HepG2 (cell line): ENCODE results near the gene ADGRG1. TPM values are rescaled to one million over a fixed set of nuclear protein-coding genes. Genes with fewer than 3 reads are reported as not detected.
A peak's percentile ranks its signal among the peaks of the same experiment; 100 is the strongest.

Experiments used
- CEBPG ChIP-seq: IDR thresholded peaks from 2 replicates; pipeline ENCODE4 v1.6.1; 2016
- GABPA ChIP-seq, 2 experiments: IDR thresholded peaks; 2 replicates each; pipeline ENCODE4 v1.6.1; 2011 to 2016; ENCODE audit warnings: low read depth in 2 of 2, low read length in 1 of 2, missing biosample characterization in 1 of 2, missing genetic modification characterization in 1 of 2
- GABPB1 ChIP-seq: IDR thresholded peaks from 2 replicates; pipeline ENCODE4 v1.6.1; 2016; ENCODE audit warnings: mild to moderate bottlenecking, missing genetic modification reagents, moderate library complexity, missing compliant biosample characterization
- GATAD1 ChIP-seq: IDR thresholded peaks from 2 replicates; pipeline ENCODE4 v1.6.1; 2016; ENCODE audit warnings: missing genetic modification reagents, missing compliant biosample characterization
- HNRNPL ChIP-seq: fragments of 200-400 bp; formaldehyde crosslinking; IDR thresholded peaks from 2 replicates; pipeline ENCODE4 v1.6.1; 2017; ENCODE audit warnings: mild to moderate bottlenecking, low read depth, low read length
- KDM2A ChIP-seq: sonication (generic); formaldehyde crosslinking; IDR thresholded peaks from 2 replicates; pipeline ENCODE4 v1.4.0; 2020; ENCODE audit warnings: low read depth, missing genetic modification reagents, borderline replicate concordance
- NFE2 ChIP-seq: sonication (generic); formaldehyde crosslinking; IDR thresholded peaks from 2 replicates; pipeline ENCODE4 v1.4.0; 2020; ENCODE audit warnings: missing genetic modification reagents
- NR2F6 ChIP-seq, 2 experiments: IDR thresholded peaks; 2 replicates each; pipeline ENCODE4 v1.6.1; 2016; ENCODE audit warnings: antibody characterized with exemption in 1 of 2, mild to moderate bottlenecking in 1 of 2
- PATZ1 ChIP-seq: sonication (generic); formaldehyde crosslinking; IDR thresholded peaks from 2 replicates; pipeline ENCODE4 v1.4.0; 2020; ENCODE audit warnings: missing genetic modification reagents
- RFX3 ChIP-seq: IDR thresholded peaks from 2 replicates; pipeline ENCODE4 v1.6.1; 2016; ENCODE audit warnings: missing biosample characterization, missing genetic modification reagents
- SOX5 ChIP-seq: IDR thresholded peaks from 2 replicates; pipeline ENCODE4 v1.6.1; 2016; ENCODE audit warnings: borderline replicate concordance
- SRY ChIP-seq: sonication (generic); formaldehyde crosslinking; IDR thresholded peaks from 2 replicates; pipeline ENCODE4 v1.8.0; 2022; ENCODE audit warnings: mild to moderate bottlenecking, missing genetic modification reagents
- TFAP4 ChIP-seq: sonication (generic); IDR thresholded peaks from 2 replicates; pipeline ENCODE4 v1.6.1; 2016; ENCODE audit warnings: low read depth, borderline replicate concordance
- THAP9 ChIP-seq: sonication (generic); formaldehyde crosslinking; IDR thresholded peaks from 2 replicates; pipeline ENCODE4; 2020; ENCODE audit warnings: missing genetic modification reagents, mild to moderate bottlenecking, borderline replicate concordance
- XRCC5 ChIP-seq: fragments of 200-400 bp; formaldehyde crosslinking; optimal IDR thresholded peaks from 2 replicates; pipeline ENCODE3; 2017; ENCODE audit warnings: mild to moderate bottlenecking, low read length
- ZFX ChIP-seq: sonication (generic); formaldehyde crosslinking; IDR thresholded peaks from 2 replicates; pipeline ENCODE4 v1.4.0; 2020; ENCODE audit warnings: mild to moderate bottlenecking, low read depth, missing genetic modification reagents, moderate library complexity
- ZNF263 ChIP-seq: sonication (generic); formaldehyde crosslinking; IDR thresholded peaks from 2 replicates; pipeline ENCODE4 v1.4.0; 2020; ENCODE audit warnings: missing genetic modification reagents
- ZNF382 ChIP-seq: sonication (generic); formaldehyde crosslinking; IDR thresholded peaks from 2 replicates; pipeline ENCODE4 v1.5.0; 2020; ENCODE audit warnings: missing genetic modification reagents, mild to moderate bottlenecking, borderline replicate concordance
- ZNF687 ChIP-seq: sonication (generic); formaldehyde crosslinking; IDR thresholded peaks from 2 replicates; pipeline ENCODE4 v1.5.1; 2020; ENCODE audit warnings: mild to moderate bottlenecking, missing genetic modification reagents, moderate library complexity
- polyA plus RNA-seq, 8 experiments: library from polyadenylated mRNA; depleted of rRNA in 3 of 8; stranded (reverse) in 7 of 8; unstranded in 1 of 8; fragments of >200 nt; fragmentation: Illumina TruSeq in 4 of 8; extraction: Trizol in 4 of 8; gene quantifications; 2 replicates each; pipeline versions ENCODE4 v1.2.1 to v1.2.3, GENCODE V29; 2011 to 2016; ENCODE audit warnings: low read depth in 4 of 8, missing spikeins in 1 of 8, mixed read lengths in 1 of 8; ENCODE audit not compliant: insufficient read depth in 1 of 8
- total RNA-seq, 5 experiments: library from RNA; depleted of rRNA; stranded (reverse); fragments of >200 nt; fragmentation: Illumina TruSeq; extraction: Trizol; gene quantifications; 2 replicates each; pipeline ENCODE4 v1.2.3, GENCODE V29; 2016; ENCODE audit warnings: low read depth in 1 of 5

Gene ADGRG1
- total and polyA plus RNA-seq, 2 of the 13 experiments (the other 11 are each of a cell fraction or from before 2014, with no cell fraction given): 2.7 to 5.9 TPM

- TF ChIP-seq XRCC5 (peak; percentile 55), CEBPG (CRISPR knock-in tag) (no peak), ZFX (CRISPR knock-in tag) (no peak), GABPA (IDR thresholded peaks at IDR 0.05; ENCODE audit: low read depth, low read length) (no peak), GABPA (CRISPR knock-in tag; IDR thresholded peaks at IDR 0.05; ENCODE audit: low read depth) (no peak), THAP9 (0 out of 2 replicates have a peak, but pooled peaks have one; percentile 23), TFAP4 (no peak), ZNF687 (CRISPR knock-in tag) (peak; percentile 40), PATZ1 (CRISPR knock-in tag) (0 out of 2 replicates have a peak, but pooled peaks have one; percentile 21), NFE2 (peak; percentile 61; the same call in 1 of the 2 replicates), NR2F6 (IDR thresholded peaks at IDR 0.05) (no peak), NR2F6 (CRISPR knock-in tag; IDR thresholded peaks at IDR 0.05) (peak; percentile 13; the same call in 1 of the 2 replicates), SRY (CRISPR knock-in tag) (no peak), HNRNPL (0 out of 2 replicates have a peak, but pooled peaks have one; percentile 26), ZNF263 (CRISPR knock-in tag) (peak; percentile 99), GABPB1 (CRISPR knock-in tag) (peak; percentile 11; the same call in 1 of the 2 replicates), SOX5 (no peak), ZNF382 (CRISPR knock-in tag) (no peak), GATAD1 (CRISPR knock-in tag) (0 out of 2 replicates have a peak, but pooled peaks have one; percentile 17), RFX3 (CRISPR knock-in tag) (peak; percentile 68), KDM2A (0 out of 2 replicates have a peak, but pooled peaks have one; percentile 11)
These were observed at the start of gene ADGRG1 (continued) for GRCh38 chr16:57628008-57628781.
